ENCODE data around the gene NFAM1.

Gene NFAM1

DNA sequence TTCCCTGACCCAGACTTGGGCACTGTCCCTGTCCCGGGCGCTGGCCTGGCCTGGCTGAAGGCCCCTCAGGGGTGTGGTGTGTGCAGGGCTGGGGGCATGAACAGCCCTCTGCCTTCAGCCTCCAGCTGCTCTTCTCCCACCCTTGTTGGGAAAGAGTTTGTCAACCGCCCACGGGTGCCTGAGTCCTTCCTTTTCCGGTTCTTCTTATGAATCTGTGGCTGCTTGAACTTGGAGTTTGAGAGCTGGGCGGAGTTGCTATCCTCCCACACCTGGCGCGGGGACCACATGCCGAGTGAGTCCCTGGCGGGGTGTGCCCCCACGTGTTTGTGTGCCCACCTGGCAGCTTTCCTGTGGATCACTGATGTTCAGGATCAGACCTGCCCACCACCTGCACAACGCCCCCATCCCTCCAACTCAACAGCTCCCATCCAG, 13.4 kb downstream of the NFAM1 start:
- in situ Hi-C loops (cut with MboI; ENCODE audit: low sequenced_read_pairs): no loop called here

GRCh38 chr22:42417645-42418305, 14.4 kb downstream of the NFAM1 start:
- in situ Hi-C loops (cut with MboI; ENCODE audit: low sequenced_read_pairs): no loop called here

DNA sequence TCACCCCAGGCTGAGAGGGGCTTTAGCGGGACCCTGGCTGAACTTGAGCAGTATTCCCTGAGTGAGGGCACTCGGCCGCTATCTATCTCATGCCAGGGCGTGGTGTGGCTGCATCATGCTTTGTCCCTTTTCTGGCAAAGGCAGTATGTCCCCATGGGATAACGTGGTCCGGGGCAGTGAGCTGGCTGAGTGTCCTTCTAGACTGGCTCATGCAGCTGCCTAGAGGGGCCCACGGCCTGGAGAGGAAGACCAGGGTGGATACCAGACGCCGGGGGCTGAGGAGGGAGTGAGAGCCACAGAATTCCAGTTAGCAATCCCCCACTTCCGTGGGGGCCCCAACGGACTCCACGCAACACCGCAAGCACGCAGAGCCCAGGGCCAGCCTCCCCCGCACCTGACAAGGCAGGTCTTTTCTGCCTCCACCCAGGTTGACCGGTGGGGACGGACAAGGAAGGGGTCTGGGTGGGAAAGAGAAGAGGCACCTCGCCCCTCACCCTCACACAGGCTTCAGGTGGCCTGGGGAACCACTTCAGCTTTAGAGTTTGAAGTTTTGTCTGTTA, 15.5 kb downstream of the NFAM1 start:
- in situ Hi-C loops (cut with MboI; ENCODE audit: low sequenced_read_pairs): no loop called here

DNA sequence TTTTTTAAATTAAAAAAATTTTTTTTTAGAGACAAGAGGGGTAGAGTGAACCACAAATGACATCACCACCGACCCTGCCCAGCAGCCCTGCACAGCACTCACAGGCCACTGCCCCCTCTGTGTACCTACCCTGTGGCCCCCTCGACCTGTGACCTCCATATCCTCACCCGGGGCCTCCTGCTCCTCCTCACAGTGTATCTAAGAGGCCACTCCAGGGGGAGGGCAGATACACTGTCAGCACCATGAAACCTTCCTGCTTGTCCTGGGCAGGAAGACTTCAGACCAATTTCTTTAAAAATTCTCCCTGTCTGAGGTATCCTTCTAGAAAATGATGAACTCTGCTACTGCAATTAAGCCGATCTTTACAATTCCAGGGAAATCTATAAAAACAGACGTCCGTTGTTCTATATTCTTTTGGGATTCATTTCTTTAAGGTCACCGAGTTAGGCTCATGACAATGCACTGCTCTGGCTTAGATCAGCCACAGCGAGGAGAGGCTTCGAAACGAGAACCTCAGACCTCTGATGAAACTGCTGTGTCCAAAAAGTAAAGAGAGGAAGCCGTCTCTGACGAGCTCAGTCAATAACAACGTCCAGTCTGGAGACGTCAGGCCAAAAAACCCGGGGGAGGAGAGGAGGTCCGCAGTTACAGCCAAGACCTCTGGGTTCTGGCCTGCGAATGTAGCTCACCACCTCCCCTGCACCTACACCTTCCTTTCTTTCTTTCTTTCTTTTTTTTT, 17.5 kb downstream of the NFAM1 start:
- in situ Hi-C loops (cut with MboI; ENCODE audit: low sequenced_read_pairs): no loop called here

GRCh38 chr22:42414021-42414420, 18.2 kb downstream of the NFAM1 start:
- in situ Hi-C loops (cut with MboI; ENCODE audit: low sequenced_read_pairs): no loop called here

DNA sequence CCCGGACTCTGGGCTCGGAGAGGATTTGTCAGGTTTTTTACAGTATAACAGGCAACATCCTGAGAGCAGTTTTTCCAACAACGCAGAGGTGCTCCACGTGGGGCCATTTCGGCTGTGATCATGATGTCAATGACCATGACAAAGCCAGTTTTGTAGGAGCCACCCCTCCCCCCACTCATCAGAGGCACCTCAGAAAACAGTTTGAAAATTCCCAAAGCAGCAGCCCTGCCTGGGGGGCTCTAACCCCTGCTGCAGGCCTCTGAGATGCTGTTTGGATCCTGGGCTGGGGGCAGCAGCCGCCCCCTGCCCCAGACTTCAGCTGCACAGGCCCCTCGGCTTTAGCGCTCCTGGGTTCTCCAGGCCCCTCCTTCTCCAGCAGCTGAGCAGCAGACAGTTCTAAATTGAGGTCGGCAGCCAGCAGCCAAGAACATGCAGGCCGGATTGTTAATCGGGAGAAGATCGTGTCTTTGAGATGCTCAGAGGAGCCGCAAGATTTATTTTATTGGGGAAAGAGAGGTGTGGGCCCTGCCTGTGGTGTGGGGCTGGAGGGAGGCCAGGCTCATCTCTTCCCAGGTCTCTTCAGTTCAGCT, 19.4 kb downstream of the NFAM1 start:
- in situ Hi-C loops (cut with MboI; ENCODE audit: low sequenced_read_pairs): no loop called here

GRCh38 chr22:42410708-42411107, 21.5 kb downstream of the NFAM1 start:
- in situ Hi-C loops (cut with MboI; ENCODE audit: low sequenced_read_pairs): no loop called here

DNA sequence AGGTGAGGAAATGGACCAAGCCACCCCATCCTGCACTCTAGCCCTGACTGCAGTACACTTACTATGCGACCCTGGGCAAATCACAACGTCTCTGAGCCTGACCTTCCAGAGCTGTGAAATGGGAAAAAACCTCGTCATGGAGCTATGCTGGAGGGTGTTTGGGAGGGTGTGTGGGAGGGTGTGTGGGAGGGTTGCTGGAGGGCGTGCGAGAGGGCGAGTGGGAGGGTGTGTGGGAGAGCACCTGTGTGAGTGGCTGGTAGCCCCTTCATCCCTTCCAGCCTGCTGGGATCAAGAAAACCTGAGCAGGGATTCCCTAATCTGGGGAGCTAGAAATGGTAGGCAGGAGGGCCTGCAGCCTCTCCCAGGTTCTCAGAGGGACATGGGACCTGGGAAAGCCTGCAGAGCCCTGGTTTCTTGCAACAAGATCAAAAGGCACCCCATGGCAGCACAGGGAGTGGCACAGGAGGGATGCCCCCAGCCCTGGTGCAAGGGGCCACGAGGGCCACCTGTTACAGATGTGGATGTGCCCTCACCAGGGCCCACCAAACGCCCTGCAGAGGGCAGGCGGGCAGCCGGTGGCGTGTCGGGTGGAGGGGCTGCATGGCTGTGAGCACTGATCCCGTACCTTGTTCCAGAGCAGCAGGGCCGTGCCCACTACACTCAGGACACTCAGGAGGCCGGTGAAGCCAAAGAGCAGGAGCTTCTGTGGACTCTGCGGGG, 23.2 kb downstream of the NFAM1 start:
- in situ Hi-C loops (cut with MboI; ENCODE audit: low sequenced_read_pairs): no loop called here

GRCh38 chr22:42408276-42408675, 23.9 kb downstream of the NFAM1 start:
- in situ Hi-C loops (cut with MboI; ENCODE audit: low sequenced_read_pairs): no loop called here

- in situ Hi-C loops (cut with MboI; ENCODE audit: low sequenced_read_pairs): no loop called here
These were observed 27.9 kb downstream of the NFAM1 start for GRCh38 chr22:42404266-42404665.

GRCh38 chr22:42401535-42402334, 30.5 kb downstream of the NFAM1 start:
- in situ Hi-C loops (cut with MboI; ENCODE audit: low sequenced_read_pairs): no loop called here

- in situ Hi-C loops (cut with MboI; ENCODE audit: low sequenced_read_pairs): no loop called here
These were observed 31.2 kb downstream of the NFAM1 start for GRCh38 chr22:42400811-42401534.

DNA sequence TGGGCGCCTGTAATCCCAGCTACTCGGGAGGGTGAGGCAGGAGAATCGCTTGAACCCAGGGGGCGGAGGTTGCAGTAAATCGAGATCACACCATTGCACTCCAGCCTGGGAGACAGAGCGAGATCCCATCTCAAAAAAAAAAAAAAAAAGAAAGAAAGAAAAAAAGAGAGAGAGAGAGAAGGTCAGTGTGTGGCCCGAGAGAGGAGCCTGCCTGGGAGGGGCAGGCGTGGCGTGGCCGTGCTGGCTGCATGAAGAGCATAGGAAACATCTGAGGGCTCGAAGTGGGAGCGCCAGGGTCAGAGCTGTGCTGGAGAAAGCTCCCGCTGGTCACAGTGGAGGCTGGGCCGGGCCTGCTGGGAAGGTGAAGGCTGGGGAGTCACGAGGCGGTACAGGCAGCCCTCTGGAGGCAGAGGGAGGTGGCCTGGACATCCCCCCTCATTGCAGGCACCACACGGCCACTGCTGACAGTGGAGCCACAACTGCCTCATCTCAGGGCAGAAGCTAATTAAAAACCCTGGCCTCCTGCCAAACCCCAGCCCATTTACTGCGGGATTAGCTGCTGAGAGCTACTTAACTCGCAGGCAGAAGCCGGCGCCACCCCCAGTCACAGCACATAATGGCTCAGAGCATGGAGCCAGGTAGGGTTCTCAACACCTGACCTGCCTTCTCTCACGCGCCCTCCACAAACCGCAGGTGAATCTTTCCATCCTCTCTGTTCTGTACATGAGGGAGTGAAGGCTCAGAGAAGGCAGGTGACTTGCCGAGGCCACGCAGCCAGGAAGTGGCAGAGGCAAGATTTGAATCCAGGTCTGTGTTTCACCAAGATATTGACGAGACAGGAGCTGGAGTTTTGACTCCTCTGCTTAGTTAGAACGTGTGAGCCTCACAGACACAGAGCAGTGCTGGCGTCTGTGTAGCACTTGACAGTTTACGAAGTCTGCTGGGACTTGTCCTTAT, 32.6 kb downstream of the NFAM1 start:
- in situ Hi-C loops (cut with MboI; ENCODE audit: low sequenced_read_pairs): no loop called here

DNA sequence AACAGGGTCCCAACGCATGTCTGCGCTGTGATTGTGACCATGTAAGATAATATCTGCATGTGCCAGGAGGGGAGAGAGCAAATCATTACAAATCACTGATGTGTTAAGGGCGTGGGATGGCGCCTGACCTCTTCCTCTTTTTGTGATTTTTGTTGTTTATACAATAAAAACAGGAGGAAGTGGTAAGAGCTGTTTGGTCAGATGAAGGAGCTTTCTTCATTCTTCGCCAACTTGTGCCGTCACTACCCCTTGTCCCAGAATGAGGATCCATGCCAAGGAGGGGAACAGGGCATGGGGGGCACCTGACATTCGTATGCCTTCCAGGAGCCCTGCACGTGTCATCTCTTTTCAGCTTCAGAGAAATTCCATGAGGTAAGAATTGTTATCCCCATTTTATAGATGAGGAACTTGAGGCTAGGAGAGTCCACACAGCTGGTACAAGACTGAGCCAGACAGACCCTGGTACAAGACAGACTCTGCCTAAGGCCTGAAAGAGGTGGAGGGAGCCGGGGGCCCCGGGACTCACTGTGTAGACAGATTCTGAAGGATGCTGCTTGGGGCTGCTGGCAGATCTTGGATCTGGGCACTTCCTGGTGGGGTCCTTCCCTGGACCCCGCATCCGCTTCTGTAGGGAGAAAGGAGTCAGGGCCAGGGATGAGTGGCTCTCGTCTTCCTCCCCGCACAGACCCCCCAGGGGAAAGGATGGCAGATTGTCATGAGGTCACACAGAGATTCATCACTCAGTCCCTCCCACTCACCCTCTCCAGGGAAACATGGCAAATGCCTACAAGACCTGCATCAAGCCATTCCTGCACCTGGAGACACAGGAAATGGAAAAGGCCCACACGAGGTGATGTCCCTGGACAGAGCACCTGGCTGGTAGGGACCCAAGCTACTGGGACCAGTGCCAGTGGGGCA, 34.6 kb downstream of the NFAM1 start:
- in situ Hi-C loops (cut with MboI; ENCODE audit: low sequenced_read_pairs): no loop called here

DNA sequence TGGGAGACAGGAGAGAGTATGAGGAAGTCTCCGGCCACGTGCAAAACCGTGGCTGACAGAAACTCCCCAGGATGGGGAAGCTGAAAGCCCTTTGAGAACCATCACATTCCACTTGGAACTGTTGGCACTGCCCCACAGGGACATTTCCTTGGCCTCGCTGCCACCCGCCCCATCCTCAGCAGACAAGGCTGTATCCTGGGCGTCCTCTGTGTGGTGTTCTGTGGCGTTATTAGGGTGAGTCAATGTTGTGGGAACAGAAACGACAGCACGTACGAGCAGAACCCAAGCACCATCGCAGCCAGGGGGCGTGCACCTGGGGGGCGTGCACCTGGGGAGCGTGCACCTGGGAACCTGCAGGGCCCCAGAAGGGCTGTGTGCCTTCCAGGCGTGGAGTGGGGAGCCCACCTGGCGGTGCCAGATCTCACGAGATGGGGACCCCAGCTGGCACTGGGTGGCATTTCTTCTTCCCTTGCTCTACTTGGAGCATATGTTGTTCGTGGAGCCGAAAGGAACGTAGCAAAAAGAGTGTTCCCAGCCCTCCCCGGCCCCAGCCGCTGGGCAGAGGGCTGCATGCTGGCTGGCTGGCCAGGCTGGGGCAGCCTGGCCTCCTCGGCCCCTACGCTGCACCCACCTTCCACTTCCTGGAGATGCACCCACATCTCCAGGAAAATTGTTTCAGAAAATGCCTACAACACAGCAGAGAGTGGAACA, 35.4 kb downstream of the NFAM1 start:
- in situ Hi-C loops (cut with MboI; ENCODE audit: low sequenced_read_pairs): no loop called here

GRCh38 chr22:42389143-42389542, 43.1 kb downstream of the NFAM1 start:
- in situ Hi-C loops (cut with MboI; ENCODE audit: low sequenced_read_pairs): no loop called here
